AG09309 (cell line): ENCODE results near the gene LDLRAD3.
A peak's percentile ranks its signal among the peaks of the same experiment; 100 is the strongest.

Experiments used
- DNase-seq: peaks from one replicate; pipeline ENCODE4 v3.0.0-alpha.2; 2010; ENCODE audit warnings: low read depth
- H3K4me3 ChIP-seq: 2 replicates; pipeline ENCODE4 v1.5.1; 2011; ENCODE audit warnings: mild to moderate bottlenecking, low read depth, low read length, moderate library complexity; ENCODE audit not compliant: control insufficient read depth
- CTCF ChIP-seq: IDR thresholded peaks from 2 replicates; pipeline ENCODE4 v1.5.1; 2011; ENCODE audit warnings: mild to moderate bottlenecking, low read depth, low read length, inconsistent platforms; ENCODE audit not compliant: insufficient read depth, control insufficient read depth; ENCODE audit errors: missing control alignments

Gene LDLRAD3

GRCh38 chr11:36146437-36146836, 202.6 kb downstream of the LDLRAD3 start:
- no peak for DNase-seq
- H3K4me3 ChIP-seq: no peak overlapping the region
- no peak for TF ChIP-seq CTCF

- no peak for DNase-seq
- H3K4me3 ChIP-seq: no peak overlapping the region
- no peak for TF ChIP-seq CTCF
These were observed 203.6 kb downstream of the LDLRAD3 start for GRCh38 chr11:36147491-36147890.

GRCh38 chr11:36148701-36149100, 204.8 kb downstream of the LDLRAD3 start:
- TF ChIP-seq CTCF: no peak
- no peak for DNase-seq

GRCh38 chr11:36149538-36150242, 205.8 kb downstream of the LDLRAD3 start:
- peak; percentile 86 for DNase-seq
- TF ChIP-seq CTCF: peak; percentile 60
- no peak overlapping the region for H3K4me3 ChIP-seq

More at GRCh38 chr11:36148701-36149100, 204.8 kb downstream of the LDLRAD3 start:
- H3K4me3 ChIP-seq: no peak overlapping the region

- DNase-seq: no peak
- no peak for TF ChIP-seq CTCF
- no peak overlapping the region for H3K4me3 ChIP-seq
These were observed 207.1 kb downstream of the LDLRAD3 start for GRCh38 chr11:36150986-36151385.

- no peak for DNase-seq
- no peak for TF ChIP-seq CTCF
- no peak overlapping the region for H3K4me3 ChIP-seq
These were observed 208.2 kb downstream of the LDLRAD3 start for GRCh38 chr11:36151933-36152580.
